ENCODE measurements around the gene GGNBP2.

The GGNBP2 gene

DNA sequence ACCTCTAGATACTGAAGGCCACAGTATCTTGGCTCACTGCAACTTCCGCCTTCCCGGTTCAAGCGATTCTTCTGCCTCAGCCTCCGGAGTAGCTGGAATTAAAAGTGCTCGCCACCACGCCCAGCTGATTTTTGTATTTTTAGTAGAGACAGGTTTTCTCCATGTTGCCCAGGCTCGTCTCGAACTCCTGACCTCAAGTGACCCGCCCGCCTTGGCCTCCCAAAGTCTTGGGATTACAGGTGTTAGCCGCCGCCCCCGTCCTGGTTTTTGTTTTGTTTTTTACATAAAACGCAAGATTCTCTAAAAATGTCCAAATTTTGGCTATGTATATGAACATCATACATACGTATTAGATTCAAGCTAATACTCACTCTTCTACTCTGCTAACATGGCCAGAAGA, 2.0 kb upstream of the GGNBP2 start:
- H3K4me3 ChIP-seq (ENCODE audit: low read depth, low read length): no peak overlapping the region

DNA sequence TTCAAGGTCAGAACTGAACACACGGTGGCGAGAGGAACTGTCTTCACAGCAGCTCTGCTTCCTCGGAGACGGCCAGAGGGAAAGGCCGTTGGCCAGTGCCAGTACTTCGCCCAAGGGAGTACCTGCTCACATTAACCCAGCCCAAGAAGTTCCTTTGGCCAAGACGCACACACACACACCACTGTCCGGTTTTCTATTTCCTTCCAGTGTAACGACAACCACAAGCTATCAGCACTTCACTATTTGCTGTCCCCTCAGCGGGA, 744 bp upstream of the GGNBP2 start:
- peak overlapping the region; percentile 98 for H3K4me3 ChIP-seq (ENCODE audit: low read depth, low read length)
- no peak for DNase-seq (ENCODE audit: low read depth)
- peak; percentile 35 for TF ChIP-seq CTCF (conservative IDR thresholded peaks at IDR 0.05; ENCODE audit: low read depth, low read length)

More for the DNA sequence above, 2.0 kb upstream of the GGNBP2 start:
- no peak for TF ChIP-seq CTCF (conservative IDR thresholded peaks at IDR 0.05; ENCODE audit: low read depth, low read length)
- DNase-seq (ENCODE audit: low read depth): no peak

- H3K4me3 ChIP-seq (ENCODE audit: low read depth, low read length): peak overlapping the region; percentile 98
Measured at GRCh38 chr17:36545077-36545464, 352 bp downstream of the GGNBP2 start.

GRCh38 chr17:36545465-36546417, 1.0 kb downstream of the GGNBP2 start:
- TF ChIP-seq CTCF (conservative IDR thresholded peaks at IDR 0.05; ENCODE audit: low read depth, low read length): no peak

More at GRCh38 chr17:36545077-36545464, 352 bp downstream of the GGNBP2 start:
- TF ChIP-seq CTCF (conservative IDR thresholded peaks at IDR 0.05; ENCODE audit: low read depth, low read length): no peak
- DNase-seq (ENCODE audit: low read depth): no peak

GRCh38 chr17:36546418-36547093, 1.8 kb downstream of the GGNBP2 start:
- peak overlapping the region; percentile 98 for H3K4me3 ChIP-seq (ENCODE audit: low read depth, low read length)
- DNase-seq (ENCODE audit: low read depth): peak; percentile 20
- TF ChIP-seq CTCF (conservative IDR thresholded peaks at IDR 0.05; ENCODE audit: low read depth, low read length): no peak

More at GRCh38 chr17:36545465-36546417, 1.0 kb downstream of the GGNBP2 start:
- peak overlapping the region; percentile 98 for H3K4me3 ChIP-seq (ENCODE audit: low read depth, low read length)
- peak; percentile 99 for DNase-seq (ENCODE audit: low read depth)

- no peak for TF ChIP-seq CTCF (conservative IDR thresholded peaks at IDR 0.05; ENCODE audit: low read depth, low read length)
- no peak for DNase-seq (ENCODE audit: low read depth)
- peak overlapping the region; percentile 98 for H3K4me3 ChIP-seq (ENCODE audit: low read depth, low read length)
Measured at GRCh38 chr17:36547776-36548175, 3.1 kb downstream of the GGNBP2 start.

Data from choroid plexus epithelial cell (primary cell).